ENCODE results near the gene ZFR. TPM values are rescaled to one million over a fixed set of nuclear protein-coding genes. Genes with fewer than 3 reads are reported as not detected.
"Not testable (repeated sequence)": the region's sequence is repeated elsewhere in the genome, so short reads cannot be mapped to it uniquely, and the experiment has no call there.

ZFR gene
- total and polyA plus RNA-seq, 2 experiments from 2014 or later: 59.1 to 93.3 TPM

- H3K4me3 ChIP-seq: no peak overlapping the region
- no peaks in the 10 kb centered on the region for H3K9me3 ChIP-seq (ENCODE audit: low read depth)
- TF ChIP-seq EZH2phosphoT487 (IDR thresholded peaks at IDR 0.05; ENCODE audit: low read depth, severe bottlenecking, unreplicated experiment): no peak
- TF ChIP-seq EZH2 (IDR thresholded peaks at IDR 0.05; ENCODE audit: borderline replicate concordance): no peak
- TF ChIP-seq, protein P1, sequence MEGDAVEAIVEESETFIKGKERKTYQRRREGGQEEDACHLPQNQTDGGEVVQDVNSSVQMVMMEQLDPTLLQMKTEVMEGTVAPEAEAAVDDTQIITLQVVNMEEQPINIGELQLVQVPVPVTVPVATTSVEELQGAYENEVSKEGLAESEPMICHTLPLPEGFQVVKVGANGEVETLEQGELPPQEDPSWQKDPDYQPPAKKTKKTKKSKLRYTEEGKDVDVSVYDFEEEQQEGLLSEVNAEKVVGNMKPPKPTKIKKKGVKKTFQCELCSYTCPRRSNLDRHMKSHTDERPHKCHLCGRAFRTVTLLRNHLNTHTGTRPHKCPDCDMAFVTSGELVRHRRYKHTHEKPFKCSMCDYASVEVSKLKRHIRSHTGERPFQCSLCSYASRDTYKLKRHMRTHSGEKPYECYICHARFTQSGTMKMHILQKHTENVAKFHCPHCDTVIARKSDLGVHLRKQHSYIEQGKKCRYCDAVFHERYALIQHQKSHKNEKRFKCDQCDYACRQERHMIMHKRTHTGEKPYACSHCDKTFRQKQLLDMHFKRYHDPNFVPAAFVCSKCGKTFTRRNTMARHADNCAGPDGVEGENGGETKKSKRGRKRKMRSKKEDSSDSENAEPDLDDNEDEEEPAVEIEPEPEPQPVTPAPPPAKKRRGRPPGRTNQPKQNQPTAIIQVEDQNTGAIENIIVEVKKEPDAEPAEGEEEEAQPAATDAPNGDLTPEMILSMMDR (IDR thresholded peaks at IDR 0.05; ENCODE audit: poor library complexity): no peak
- H3K27me3 ChIP-seq: no peaks in the 10 kb centered on the region
- H3K4me2 ChIP-seq: no peak overlapping the region
- no peaks in the 10 kb centered on the region for H4K20me1 ChIP-seq (ENCODE audit: insufficient read depth, poor library complexity, severe bottlenecking)
- WGBS (ENCODE audit: low lambda C conversion rate, missing lambda C conversion rate): 90% methylated on average over 6 of the region's 6 CpGs
- no peaks in the 10 kb centered on the region for H3K36me3 ChIP-seq (replicated peaks; ENCODE audit: insufficient read depth, low read depth)
- H2AFZ ChIP-seq: no peak overlapping the region
- no peaks in the 10 kb centered on the region for H3K79me2 ChIP-seq
- no peaks in the 10 kb centered on the region for H3K4me1 ChIP-seq (ENCODE audit: insufficient read depth)
- no peaks in the 10 kb centered on the region for H3K9me2 ChIP-seq (replicated peaks; ENCODE audit: insufficient read depth)
- H3K27ac ChIP-seq: no peak overlapping the region
- DNase-seq (ENCODE audit: low spot score): no peak
Observed at GRCh38 chr5:32455311-32455710, 10.8 kb upstream of the ZFR start.

GRCh38 chr5:32454821-32455220, 10.3 kb upstream of the ZFR start:
- no peaks in the 10 kb centered on the region for H4K20me1 ChIP-seq (ENCODE audit: insufficient read depth, poor library complexity, severe bottlenecking)
- H2AFZ ChIP-seq: no peak overlapping the region
- H3K27ac ChIP-seq: no peak overlapping the region
- no peaks in the 10 kb centered on the region for H3K36me3 ChIP-seq (replicated peaks; ENCODE audit: insufficient read depth, low read depth)
- H3K79me2 ChIP-seq: no peaks in the 10 kb centered on the region
- H3K27me3 ChIP-seq: no peaks in the 10 kb centered on the region
- TF ChIP-seq EZH2phosphoT487 (IDR thresholded peaks at IDR 0.05; ENCODE audit: low read depth, severe bottlenecking, unreplicated experiment): no peak
- H3K4me2 ChIP-seq: no peak overlapping the region
- H3K9me3 ChIP-seq (ENCODE audit: low read depth): no peaks in the 10 kb centered on the region
- DNase-seq (ENCODE audit: low spot score): no peak
- H3K4me1 ChIP-seq (ENCODE audit: insufficient read depth): no peaks in the 10 kb centered on the region
- WGBS (ENCODE audit: low lambda C conversion rate, missing lambda C conversion rate): 92% methylated on average over 5 of the region's 5 CpGs
- no peak overlapping the region for H3K4me3 ChIP-seq
- H3K9me2 ChIP-seq (replicated peaks; ENCODE audit: insufficient read depth): no peaks in the 10 kb centered on the region

- 95% methylated on average over 5 of the region's 5 CpGs for WGBS (ENCODE audit: low lambda C conversion rate, missing lambda C conversion rate)
- Histone ChIP-seq H2AFZ (no peak overlapping the region), H3K9me3 (ENCODE audit: low read depth) (no peaks in the 10 kb centered on the region), H3K9me2 (replicated peaks; ENCODE audit: insufficient read depth) (no peaks in the 10 kb centered on the region), H3K27ac (no peak overlapping the region), H3K27me3 (no peaks in the 10 kb centered on the region), H4K20me1 (ENCODE audit: insufficient read depth, poor library complexity, severe bottlenecking) (no peaks in the 10 kb centered on the region), H3K36me3 (replicated peaks; ENCODE audit: insufficient read depth, low read depth) (no peaks in the 10 kb centered on the region), H3K4me1 (ENCODE audit: insufficient read depth) (no peaks in the 10 kb centered on the region), H3K4me3 (no peak overlapping the region), H3K4me2 (no peak overlapping the region), H3K79me2 (no peaks in the 10 kb centered on the region)
- no peak for DNase-seq (ENCODE audit: low spot score)
- TF ChIP-seq EZH2 (IDR thresholded peaks at IDR 0.05; ENCODE audit: borderline replicate concordance) (no peak), EZH2phosphoT487 (IDR thresholded peaks at IDR 0.05; ENCODE audit: low read depth, severe bottlenecking, unreplicated experiment) (no peak)
- TF ChIP-seq, protein P1 (IDR thresholded peaks at IDR 0.05; ENCODE audit: poor library complexity): no peak
Observed at GRCh38 chr5:32453916-32454315, 9.4 kb upstream of the ZFR start.

- not testable (repeated sequence) for H4K20me1 ChIP-seq (ENCODE audit: insufficient read depth, poor library complexity, severe bottlenecking); H3K36me3 ChIP-seq (replicated peaks; ENCODE audit: insufficient read depth, low read depth); H3K27me3 ChIP-seq; H3K4me2 ChIP-seq; H2AFZ ChIP-seq; H3K4me1 ChIP-seq (ENCODE audit: insufficient read depth); H3K9me2 ChIP-seq (replicated peaks; ENCODE audit: insufficient read depth); H3K27ac ChIP-seq; H3K9me3 ChIP-seq (ENCODE audit: low read depth); H3K79me2 ChIP-seq; H3K4me3 ChIP-seq; DNase-seq (ENCODE audit: low spot score)
- WGBS (ENCODE audit: low lambda C conversion rate, missing lambda C conversion rate): 92% methylated on average over 6 of the region's 6 CpGs
Observed at GRCh38 chr5:32452316-32452715, 7.8 kb upstream of the ZFR start.
